Uterus (tissue), 2 donors: ENCODE measurements around the gene USP14.

Experiments
- POLR2A ChIP-seq, 2 donors: fragments of 450-650 bp; IDR thresholded peaks; one replicate each; pipeline ENCODE4 v1.6.1; 2016; ENCODE audit warnings: antibody characterized with exemption in 2 of 2, mild to moderate bottlenecking in 1 of 2, moderate library complexity in 1 of 2
- TF ChIP-seq, protein P1 (sequence below), 4 experiments: fragments of 200-600 bp in 2 of 4; fragments of 450-650 bp in 2 of 4; sonication (generic) in 2 of 4; IDR thresholded peaks; one replicate each; pipeline ENCODE4 v1.5.1; 2016 to 2019; ENCODE audit warnings: antibody characterized with exemption in 4 of 4, mild to moderate bottlenecking in 2 of 4, moderate library complexity in 1 of 4

DNA sequence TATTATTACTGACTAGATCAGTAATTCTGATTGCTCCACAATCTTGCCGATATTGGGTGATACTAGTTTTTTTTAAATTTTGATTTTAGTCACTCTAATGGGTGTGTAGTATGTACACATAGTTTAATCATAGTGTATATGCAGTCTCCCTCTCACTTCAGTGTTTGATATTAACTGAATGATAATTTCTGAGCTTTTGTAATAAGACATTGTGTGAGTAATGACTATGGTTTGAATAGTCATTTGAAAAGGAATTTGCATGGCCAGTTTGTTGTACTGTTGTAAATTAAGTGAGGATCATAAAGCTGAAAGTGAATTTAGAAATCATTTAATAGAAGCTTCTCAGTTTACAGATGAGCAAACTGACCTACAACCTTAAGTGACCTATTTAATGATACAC lies 33.4 kb downstream of the USP14 start:
- TF ChIP-seq, protein P1, sequence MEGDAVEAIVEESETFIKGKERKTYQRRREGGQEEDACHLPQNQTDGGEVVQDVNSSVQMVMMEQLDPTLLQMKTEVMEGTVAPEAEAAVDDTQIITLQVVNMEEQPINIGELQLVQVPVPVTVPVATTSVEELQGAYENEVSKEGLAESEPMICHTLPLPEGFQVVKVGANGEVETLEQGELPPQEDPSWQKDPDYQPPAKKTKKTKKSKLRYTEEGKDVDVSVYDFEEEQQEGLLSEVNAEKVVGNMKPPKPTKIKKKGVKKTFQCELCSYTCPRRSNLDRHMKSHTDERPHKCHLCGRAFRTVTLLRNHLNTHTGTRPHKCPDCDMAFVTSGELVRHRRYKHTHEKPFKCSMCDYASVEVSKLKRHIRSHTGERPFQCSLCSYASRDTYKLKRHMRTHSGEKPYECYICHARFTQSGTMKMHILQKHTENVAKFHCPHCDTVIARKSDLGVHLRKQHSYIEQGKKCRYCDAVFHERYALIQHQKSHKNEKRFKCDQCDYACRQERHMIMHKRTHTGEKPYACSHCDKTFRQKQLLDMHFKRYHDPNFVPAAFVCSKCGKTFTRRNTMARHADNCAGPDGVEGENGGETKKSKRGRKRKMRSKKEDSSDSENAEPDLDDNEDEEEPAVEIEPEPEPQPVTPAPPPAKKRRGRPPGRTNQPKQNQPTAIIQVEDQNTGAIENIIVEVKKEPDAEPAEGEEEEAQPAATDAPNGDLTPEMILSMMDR (IDR thresholded peaks at IDR 0.05), result no peak
- TF ChIP-seq POLR2A (IDR thresholded peaks at IDR 0.05), result no peak
